GM13977 (cell line): ENCODE results near the gene USP31.

Experiments used
- DNase-seq: peaks from one replicate; pipeline ENCODE4 v3.0.0; 2012; ENCODE audit warnings: low spot score
- in situ Hi-C: fragments of 300-500 bp; cut with MboI; formaldehyde crosslinking; loops from one replicate; pipeline ENCODE4 v1.12.0; 2022; ENCODE audit warnings: low sequenced_read_pairs, low pct_unique_long_range_greater_than_20kb, mixed read lengths, inconsistent platforms; ENCODE audit not compliant: unreplicated experiment
- TF ChIP-seq, protein P1 (sequence below): IDR thresholded peaks from 2 replicates; pipeline ENCODE4 v1.5.1; 2012; ENCODE audit warnings: mild to moderate bottlenecking, control low read depth; ENCODE audit not compliant: insufficient read depth; ENCODE audit errors: extremely low read depth, missing control alignments

The USP31 gene

DNA sequence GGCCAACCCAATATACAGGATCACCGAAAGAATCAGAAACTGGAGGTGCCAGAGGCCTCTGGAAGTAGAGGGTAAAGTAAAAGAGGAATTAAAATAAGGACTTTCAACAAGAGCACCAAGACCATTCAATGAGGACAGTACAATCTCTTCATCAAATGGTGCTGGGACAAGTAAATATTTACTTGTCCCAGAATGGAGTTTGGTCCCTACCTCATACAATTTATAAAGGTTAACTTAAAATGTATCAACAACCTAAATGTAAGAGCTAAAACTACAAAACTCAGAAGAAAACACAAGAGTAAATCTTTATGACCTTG lies 56.5 kb downstream of the USP31 start:
- in situ Hi-C loops = no loop called here
- TF ChIP-seq, protein P1, sequence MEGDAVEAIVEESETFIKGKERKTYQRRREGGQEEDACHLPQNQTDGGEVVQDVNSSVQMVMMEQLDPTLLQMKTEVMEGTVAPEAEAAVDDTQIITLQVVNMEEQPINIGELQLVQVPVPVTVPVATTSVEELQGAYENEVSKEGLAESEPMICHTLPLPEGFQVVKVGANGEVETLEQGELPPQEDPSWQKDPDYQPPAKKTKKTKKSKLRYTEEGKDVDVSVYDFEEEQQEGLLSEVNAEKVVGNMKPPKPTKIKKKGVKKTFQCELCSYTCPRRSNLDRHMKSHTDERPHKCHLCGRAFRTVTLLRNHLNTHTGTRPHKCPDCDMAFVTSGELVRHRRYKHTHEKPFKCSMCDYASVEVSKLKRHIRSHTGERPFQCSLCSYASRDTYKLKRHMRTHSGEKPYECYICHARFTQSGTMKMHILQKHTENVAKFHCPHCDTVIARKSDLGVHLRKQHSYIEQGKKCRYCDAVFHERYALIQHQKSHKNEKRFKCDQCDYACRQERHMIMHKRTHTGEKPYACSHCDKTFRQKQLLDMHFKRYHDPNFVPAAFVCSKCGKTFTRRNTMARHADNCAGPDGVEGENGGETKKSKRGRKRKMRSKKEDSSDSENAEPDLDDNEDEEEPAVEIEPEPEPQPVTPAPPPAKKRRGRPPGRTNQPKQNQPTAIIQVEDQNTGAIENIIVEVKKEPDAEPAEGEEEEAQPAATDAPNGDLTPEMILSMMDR = no peak
- DNase-seq = no peak

- DNase-seq = no peak
- in situ Hi-C loops = no loop called here
- TF ChIP-seq, protein P1 = no peak
Measured at GRCh38 chr16:23092072-23092800, 57.0 kb downstream of the USP31 start.

GRCh38 chr16:23089111-23089510 lies 60.1 kb downstream of the USP31 start:
- DNase-seq = no peak
- in situ Hi-C loops = no loop called here
- TF ChIP-seq, protein P1 = no peak

DNA sequence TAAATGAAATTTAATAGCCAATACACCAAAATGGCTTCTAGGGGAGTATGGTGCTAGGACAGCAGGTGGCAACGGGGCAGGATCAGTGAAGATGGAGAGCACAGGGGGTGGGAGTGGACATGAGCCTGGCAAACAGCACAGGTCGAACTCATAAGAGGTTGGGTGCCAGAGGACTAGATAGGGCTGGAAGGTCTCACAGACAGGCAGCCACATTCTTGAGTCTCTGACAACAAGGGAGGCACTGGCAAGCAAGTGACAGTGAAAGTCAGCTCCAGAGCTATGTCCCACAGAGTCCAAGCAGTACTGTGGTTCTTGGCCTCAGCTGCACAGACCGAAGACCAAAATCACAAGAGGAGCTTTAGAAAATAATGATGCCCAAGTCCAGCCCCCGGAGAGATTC lies 61.2 kb downstream of the USP31 start:
- TF ChIP-seq, protein P1 = no peak
- in situ Hi-C loops = no loop called here
- DNase-seq = no peak

DNA sequence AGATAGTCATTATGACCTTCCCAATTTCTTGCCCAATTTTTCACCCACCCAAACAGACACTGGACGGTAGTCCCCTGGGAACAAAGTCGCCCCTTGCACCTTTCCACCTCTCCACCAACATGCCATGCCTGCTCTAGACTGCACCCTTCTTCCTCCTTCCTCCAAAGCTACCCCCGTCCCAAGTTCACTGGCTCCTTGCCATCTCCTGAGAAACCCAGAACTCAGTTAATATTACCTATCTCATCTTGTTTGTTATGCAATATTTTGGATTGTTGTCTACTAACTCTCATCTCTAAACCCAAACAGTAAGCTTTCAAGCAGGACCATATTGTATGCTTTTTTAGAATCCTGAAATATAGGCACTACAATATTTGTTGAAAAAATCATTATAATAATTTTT lies 63.3 kb downstream of the USP31 start:
- TF ChIP-seq, protein P1 = no peak
- in situ Hi-C loops = no loop called here
- no peak for DNase-seq

- TF ChIP-seq, protein P1 = no peak
- in situ Hi-C loops = no loop called here
- DNase-seq = no peak
Measured at GRCh38 chr16:23082161-23082788, 67.0 kb downstream of the USP31 start.
